SK-N-SH (cell line): Measurements from ENCODE around the gene LY6G6D. TPM values are rescaled to one million over a fixed set of nuclear protein-coding genes. Genes with fewer than 3 reads are reported as not detected.

ENCODE experiments used
- CTCF ChIA-PET: fragments of 300-600, 350-600 bp; formaldehyde crosslinking; extraction: SDS; loops from one replicate; lab custom pipeline; 2021; lab: Yijun Ruan, JAX
- POLR2A ChIA-PET: fragments of 350-600 bp; sonication (Branson Sonifier 250); formaldehyde crosslinking; extraction: SDS; loops from one replicate; lab custom pipeline; 2020; ENCODE audit warnings: antibody characterized with exemption, inconsistent platforms; lab: Yijun Ruan, JAX
- DNase-seq: peaks from one replicate; pipeline ENCODE4 v3.0.0; 2012
- H2AFZ ChIP-seq: fragments of 200-600 bp; sonication (generic); 2 replicates; pipeline ENCODE4 v1.8.1; 2016; ENCODE audit warnings: antibody characterized with exemption, mild to moderate bottlenecking, low read depth
- H3F3A ChIP-seq: fragments of 200-600 bp; sonication (generic); replicated peaks from 2 replicates; pipeline ENCODE3; 2016; ENCODE audit warnings: antibody characterized with exemption, mild to moderate bottlenecking; ENCODE audit not compliant: insufficient read depth
- H3K27ac ChIP-seq, 2 experiments: fragments of 200-500 bp in 1 of 2; fragments of 200-600 bp in 1 of 2; sonication (Bioruptor generic) in 1 of 2; sonication (generic), shearing (Covaris generic) in 1 of 2; 2 replicates each; pipeline versions ENCODE4 v1.5.1 to v1.6.1; 2014 to 2016; ENCODE audit warnings: low read depth in 2 of 2, inconsistent platforms in 1 of 2, low read length in 1 of 2, mild to moderate bottlenecking in 1 of 2, mixed read lengths in 1 of 2
- H3K27me3 ChIP-seq: fragments of 200-600 bp; sonication (generic), shearing (Covaris generic); 2 replicates; pipeline ENCODE4 v1.6.1; 2016; ENCODE audit warnings: mixed run types; ENCODE audit not compliant: insufficient read depth
- H3K36me3 ChIP-seq, 2 experiments: fragments of 200-500 bp in 1 of 2; fragments of 200-600 bp in 1 of 2; sonication (Bioruptor generic) in 1 of 2; sonication (generic) in 1 of 2; replicated peaks in 1 of 2; 2 replicates each; pipeline versions ENCODE3 to v1.5.1; 2014 to 2016; ENCODE audit warnings: low read length in 1 of 2, mild to moderate bottlenecking in 1 of 2; ENCODE audit not compliant: insufficient read depth in 2 of 2, control insufficient read depth in 1 of 2
- H3K4me1 ChIP-seq, 2 experiments: fragments of 200-500 bp in 1 of 2; fragments of 200-600 bp in 1 of 2; sonication (Bioruptor generic) in 1 of 2; sonication (generic), shearing (Covaris generic) in 1 of 2; 2 replicates each; pipeline versions ENCODE4 v1.5.1 to v1.6.1; 2014 to 2016; ENCODE audit warnings: low read depth in 1 of 2, low read length in 1 of 2, mixed run types in 1 of 2; ENCODE audit not compliant: insufficient read depth in 2 of 2, control insufficient read depth in 1 of 2
- H3K4me2 ChIP-seq: fragments of 200-600 bp; sonication (generic), shearing (Covaris generic); 2 replicates; pipeline ENCODE4 v1.6.1; 2017; ENCODE audit warnings: mixed run types
- H3K4me3 ChIP-seq, 2 experiments: fragments of 200-500 bp in 1 of 2; fragments of 200-600 bp in 1 of 2; sonication (Bioruptor generic) in 1 of 2; sonication (generic), shearing (Covaris generic) in 1 of 2; 2 replicates each; pipeline versions ENCODE4 v1.5.1 to v1.8.1; 2014 to 2016; ENCODE audit warnings: low read depth in 2 of 2, inconsistent platforms in 1 of 2, low read length in 1 of 2, mild to moderate bottlenecking in 1 of 2, mixed read lengths in 1 of 2, moderate library complexity in 1 of 2
- H3K79me2 ChIP-seq: fragments of 200-600 bp; sonication (generic); 2 replicates; pipeline ENCODE4 v1.8.1; 2017; ENCODE audit warnings: mild to moderate bottlenecking; ENCODE audit not compliant: insufficient read depth
- H3K9ac ChIP-seq: fragments of 200-600 bp; sonication (generic); 2 replicates; pipeline ENCODE4 v1.6.1; 2017; ENCODE audit warnings: mixed run types
- H3K9me2 ChIP-seq: fragments of 200-600 bp; sonication (generic); 2 replicates; pipeline ENCODE4 v1.6.1; 2017; ENCODE audit warnings: mixed run types
- H3K9me3 ChIP-seq: fragments of 200-600 bp; sonication (generic); 2 replicates; pipeline ENCODE4 v1.6.1; 2017; ENCODE audit warnings: mixed run types, mild to moderate bottlenecking, moderate library complexity
- H4K20me1 ChIP-seq: fragments of 200-600 bp; sonication (generic); 2 replicates; pipeline ENCODE4 v1.6.1; 2017; ENCODE audit warnings: mild to moderate bottlenecking, mixed run types; ENCODE audit not compliant: insufficient read depth
- CHD2 ChIP-seq: fragments of 150-350 bp; IDR thresholded peaks from 2 replicates; pipeline ENCODE4 v1.6.1; 2018; ENCODE audit warnings: low read length; ENCODE audit not compliant: partially characterized antibody
- GABPA ChIP-seq: IDR thresholded peaks from 2 replicates; pipeline ENCODE4 v1.4.0; 2012; ENCODE audit warnings: low read depth, mild to moderate bottlenecking
- JUND ChIP-seq: IDR thresholded peaks from 2 replicates; pipeline ENCODE4 v1.4.0; 2012
- MEF2A ChIP-seq: IDR thresholded peaks from 2 replicates; pipeline ENCODE4 v1.4.0; 2012; ENCODE audit warnings: low read depth, borderline replicate concordance
- RAD21 ChIP-seq: IDR thresholded peaks from 2 replicates; pipeline ENCODE4 v1.6.1; 2012; ENCODE audit warnings: mild to moderate bottlenecking, low read length
- TAF1 ChIP-seq: IDR thresholded peaks from 2 replicates; pipeline ENCODE4 v1.6.1; 2012; ENCODE audit warnings: low read depth, mild to moderate bottlenecking, low read length, moderate library complexity, borderline replicate concordance
- TEAD4 ChIP-seq: IDR thresholded peaks from 2 replicates; pipeline ENCODE4 v1.4.0; 2012; ENCODE audit warnings: mild to moderate bottlenecking, borderline replicate concordance; ENCODE audit not compliant: insufficient read depth
- ZBTB33 ChIP-seq: IDR thresholded peaks from 2 replicates; pipeline ENCODE4 v1.4.0; 2012; ENCODE audit warnings: low read depth, borderline replicate concordance
- WGBS: methylation state at CpG from one replicate; pipeline ENCODE4 v1.1.6; 2017; ENCODE audit warnings: low lambda C conversion rate; 5-methylcytosine and 5-hydroxymethylcytosine counted together
- polyA plus RNA-seq, 3 experiments: library from polyadenylated mRNA; depleted of rRNA; stranded (reverse); fragments of >200 nt; gene quantifications; 2 replicates each; pipeline ENCODE4 v1.2.3, GENCODE V29; 2012
- TF ChIP-seq, protein P1 (sequence below): IDR thresholded peaks from 2 replicates; pipeline ENCODE4 v1.4.0; 2012; ENCODE audit warnings: low read depth, borderline replicate concordance
- TF ChIP-seq, protein P2 (sequence below): fragments of 150-350 bp; IDR thresholded peaks from 2 replicates; pipeline ENCODE4 v1.6.1; 2016; ENCODE audit warnings: mild to moderate bottlenecking, low read depth, low read length

The LY6G6D gene
- polyA plus RNA-seq, 1 of the 3 experiments (the other 2 are of a cell fraction): not detected

GRCh38 chr6:31736768-31737314 lies 21.7 kb downstream of the LY6G6D start:
- TF ChIP-seq, protein P1, sequence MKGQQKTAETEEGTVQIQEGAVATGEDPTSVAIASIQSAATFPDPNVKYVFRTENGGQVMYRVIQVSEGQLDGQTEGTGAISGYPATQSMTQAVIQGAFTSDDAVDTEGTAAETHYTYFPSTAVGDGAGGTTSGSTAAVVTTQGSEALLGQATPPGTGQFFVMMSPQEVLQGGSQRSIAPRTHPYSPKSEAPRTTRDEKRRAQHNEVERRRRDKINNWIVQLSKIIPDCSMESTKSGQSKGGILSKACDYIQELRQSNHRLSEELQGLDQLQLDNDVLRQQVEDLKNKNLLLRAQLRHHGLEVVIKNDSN: no peak
- TF ChIP-seq JUND (no peak), CHD2 (no peak), RAD21 (no peak), TAF1 (no peak)
- TF ChIP-seq, protein P2, sequence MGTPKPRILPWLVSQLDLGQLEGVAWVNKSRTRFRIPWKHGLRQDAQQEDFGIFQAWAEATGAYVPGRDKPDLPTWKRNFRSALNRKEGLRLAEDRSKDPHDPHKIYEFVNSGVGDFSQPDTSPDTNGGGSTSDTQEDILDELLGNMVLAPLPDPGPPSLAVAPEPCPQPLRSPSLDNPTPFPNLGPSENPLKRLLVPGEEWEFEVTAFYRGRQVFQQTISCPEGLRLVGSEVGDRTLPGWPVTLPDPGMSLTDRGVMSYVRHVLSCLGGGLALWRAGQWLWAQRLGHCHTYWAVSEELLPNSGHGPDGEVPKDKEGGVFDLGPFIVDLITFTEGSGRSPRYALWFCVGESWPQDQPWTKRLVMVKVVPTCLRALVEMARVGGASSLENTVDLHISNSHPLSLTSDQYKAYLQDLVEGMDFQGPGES: no peak
- H3K4me2 ChIP-seq: peak overlapping the region; percentile 99
- H2AFZ ChIP-seq: 0 out of 2 replicates have a peak overlapping the region, but pooled peaks have one; percentile 15
- ChIA-PET CTCF (interaction anchor here (0.8 to 5.5 kb wide), 3 partner anchors 12 to 94 kb away, joined by 4 to 23 read pairs (median 9); no protein-coding TSS in a partner anchor), POLR2A (interaction anchor here (1.8 to 2.1 kb wide), 2 partner anchors 58 to 78 kb away, joined by 3 to 5 read pairs; partner anchors contain the start of genes HSPA1A and HSPA1L)
- H3K27ac ChIP-seq: peak overlapping the region; percentile 88 to 90
- H3K79me2 ChIP-seq: peaks cover 68% of the 10 kb centered on the region
- H3K9me2 ChIP-seq: no peaks in the 10 kb centered on the region
- no peaks in the 10 kb centered on the region for H3K9me3 ChIP-seq
- H4K20me1 ChIP-seq: peaks cover 21% of the 10 kb centered on the region
- H3K36me3 ChIP-seq: peaks cover 21 to 32% of the 10 kb centered on the region in 2 experiments
- no peak for DNase-seq
- H3K9ac ChIP-seq: peak overlapping the region; percentile 97
- no peaks in the 10 kb centered on the region for H3K27me3 ChIP-seq
- 68% methylated on average over 8 of the region's 10 CpGs for WGBS
- H3F3A ChIP-seq: peaks cover 45% of the 10 kb centered on the region
- H3K4me3 ChIP-seq: peak overlapping the region; percentile 85 to 86
- H3K4me1 ChIP-seq: peaks cover 22 to 31% of the 10 kb centered on the region in 2 experiments; a peak in 3 of 4 replicates

GRCh38 chr6:31737315-31737990 lies 22.3 kb downstream of the LY6G6D start:
- H4K20me1 ChIP-seq: peaks cover 15% of the 10 kb centered on the region
- WGBS: 83% methylated on average over 7 of the region's 7 CpGs
- 0 out of 2 replicates have a peak overlapping the region, but pooled peaks have one; percentile 63 for H2AFZ ChIP-seq
- peak overlapping the region; percentile 35 to 88; a peak in 3 of 4 replicates for H3K27ac ChIP-seq
- 0 out of 4 replicates have a peak overlapping the region, but pooled peaks of 1 of the 2 experiments have one; percentile 42 for H3K4me3 ChIP-seq
- H3K79me2 ChIP-seq: peaks cover 62% of the 10 kb centered on the region
- peak overlapping the region; percentile 99 for H3K4me2 ChIP-seq
- peaks cover 16 to 27% of the 10 kb centered on the region in 2 experiments for H3K36me3 ChIP-seq
- CTCF ChIA-PET: interaction anchor here (0.8 to 5.5 kb wide), 6 partner anchors 8 to 93 kb away, joined by 4 to 39 read pairs (median 9); partner anchors contain the start of genes DDAH2 and LY6G5C
- no peaks in the 10 kb centered on the region for H3K9me3 ChIP-seq
- peaks cover 22 to 31% of the 10 kb centered on the region in 2 experiments; a peak in 3 of 4 replicates for H3K4me1 ChIP-seq
- no peaks in the 10 kb centered on the region for H3K9me2 ChIP-seq
- H3F3A ChIP-seq: peaks cover 39% of the 10 kb centered on the region
- H3K27me3 ChIP-seq: no peaks in the 10 kb centered on the region
- POLR2A ChIA-PET: interaction anchor here (1.2 to 2.1 kb wide), 3 partner anchors 57 to 77 kb away, joined by 3 to 5 read pairs (median 3); partner anchors contain the start of genes HSPA1A, HSPA1L and VARS1
- DNase-seq: no peak
- H3K9ac ChIP-seq: peak overlapping the region; percentile 72
- TF ChIP-seq GABPA (no peak), TEAD4 (no peak), MEF2A (no peak), JUND (no peak), RAD21 (no peak), ZBTB33 (no peak)
